GM18861 (cell line): ENCODE results near the gene CDH4.

Experiments used
- ATAC-seq: cut with Tn5 transposase; IDR thresholded peaks from one replicate; pipeline ENCODE4 v1.9.1; 2021; ENCODE audit not compliant: unreplicated experiment

CDH4 gene

DNA sequence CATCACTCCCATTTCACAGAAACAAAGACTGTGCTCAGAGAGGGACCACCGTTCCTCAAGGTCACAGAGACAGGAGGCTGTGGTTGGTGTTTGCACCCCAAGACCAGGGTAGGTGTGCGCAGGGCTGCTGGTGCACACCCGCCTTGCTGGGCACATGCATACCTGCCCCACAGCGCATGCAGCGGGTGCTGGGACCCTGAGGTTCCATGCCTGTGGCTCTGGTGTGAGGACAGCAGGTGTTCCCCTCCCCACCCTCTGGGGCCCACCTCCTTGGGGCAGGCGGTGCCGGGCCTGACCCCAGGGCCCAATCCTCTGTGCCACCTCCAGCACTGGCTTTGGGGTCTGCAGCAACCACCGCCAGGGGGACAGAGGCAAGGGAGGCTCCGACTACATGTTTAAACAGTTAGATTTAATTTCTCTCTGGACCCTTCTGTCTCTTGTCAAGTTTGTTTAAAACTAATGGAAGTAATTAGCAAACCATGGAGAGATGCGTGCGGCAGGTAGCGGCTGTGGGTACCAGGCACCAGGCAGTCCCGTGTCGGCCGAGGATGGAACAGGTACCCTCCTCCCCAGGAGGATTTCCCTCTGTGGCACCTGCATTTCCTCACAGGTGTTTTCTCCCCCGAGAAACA is 485.9 kb downstream of the CDH4 start:
- ATAC-seq: no peak

DNA sequence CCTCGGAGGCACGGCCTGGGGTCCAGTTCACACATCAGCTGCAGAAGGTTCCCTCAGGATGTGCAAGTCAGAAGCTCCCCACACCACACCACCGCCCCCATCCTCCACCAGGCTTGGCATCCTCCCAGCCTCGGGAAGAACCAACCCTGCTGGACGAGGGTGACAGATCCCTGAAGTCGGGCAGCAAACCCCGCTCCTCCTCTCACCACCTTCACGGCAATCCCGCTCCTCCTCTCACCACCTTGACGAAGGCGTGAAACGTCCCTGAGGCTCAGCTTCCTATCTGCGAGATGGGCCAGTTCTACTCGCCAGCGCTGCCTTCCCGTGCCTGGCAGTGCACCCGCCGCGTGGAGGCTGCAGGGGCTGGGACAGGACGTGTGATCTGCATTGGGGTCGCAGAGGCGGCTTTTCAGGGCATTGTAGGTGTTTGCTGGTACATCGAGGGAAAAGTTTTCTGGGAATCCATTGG is 486.6 kb downstream of the CDH4 start:
- no peak for ATAC-seq

DNA sequence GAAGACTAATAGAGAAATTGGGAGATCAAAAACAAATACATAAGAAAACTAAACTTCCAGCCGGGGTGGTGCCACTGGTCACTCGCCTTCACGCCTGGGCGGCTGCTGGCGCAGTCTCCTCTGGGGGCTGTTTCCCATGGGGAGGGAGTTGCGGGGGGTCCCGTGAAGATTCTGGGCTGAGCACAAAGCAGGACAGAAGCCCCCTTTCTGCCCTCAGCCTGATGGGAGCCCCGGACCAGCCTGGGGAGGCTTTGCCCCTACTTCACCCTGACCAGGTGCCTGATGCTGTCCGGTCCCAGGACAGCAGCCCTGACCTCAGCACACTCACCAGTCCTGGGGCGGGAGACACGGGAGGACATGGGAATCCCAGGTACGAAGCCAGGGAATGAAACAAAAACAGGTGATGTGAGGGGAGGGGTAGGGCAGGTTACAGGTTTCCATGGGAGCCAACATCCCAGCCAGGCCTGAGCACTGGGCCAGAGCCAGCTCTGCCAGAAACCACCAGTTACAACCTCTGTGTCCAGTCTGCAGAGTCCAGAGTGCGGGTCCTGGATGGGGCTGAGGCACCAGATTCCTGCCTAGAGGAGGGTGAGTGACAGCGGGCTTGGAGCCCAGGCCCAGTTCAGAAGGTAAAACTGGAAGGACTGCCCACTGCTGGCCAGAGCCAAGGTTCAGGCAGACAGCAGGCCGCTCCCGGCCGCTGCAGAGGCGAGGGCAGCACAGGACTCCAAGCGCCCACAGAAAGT is 487.2 kb downstream of the CDH4 start:
- no peak for ATAC-seq

DNA sequence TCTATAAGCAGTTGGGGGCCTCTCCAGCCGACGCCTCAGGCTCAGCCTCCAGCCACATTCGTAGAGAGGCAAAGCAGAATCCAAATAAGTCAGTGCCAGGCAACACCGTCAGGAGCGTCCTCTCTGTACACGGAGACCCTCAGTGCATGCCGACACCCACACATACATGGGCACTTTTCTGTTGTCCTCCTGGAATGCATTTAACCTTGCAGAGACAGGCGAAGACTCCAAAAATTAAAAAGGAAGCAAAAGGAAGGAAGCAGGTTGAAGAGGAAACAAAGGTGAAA is 487.7 kb downstream of the CDH4 start:
- no peak for ATAC-seq

DNA sequence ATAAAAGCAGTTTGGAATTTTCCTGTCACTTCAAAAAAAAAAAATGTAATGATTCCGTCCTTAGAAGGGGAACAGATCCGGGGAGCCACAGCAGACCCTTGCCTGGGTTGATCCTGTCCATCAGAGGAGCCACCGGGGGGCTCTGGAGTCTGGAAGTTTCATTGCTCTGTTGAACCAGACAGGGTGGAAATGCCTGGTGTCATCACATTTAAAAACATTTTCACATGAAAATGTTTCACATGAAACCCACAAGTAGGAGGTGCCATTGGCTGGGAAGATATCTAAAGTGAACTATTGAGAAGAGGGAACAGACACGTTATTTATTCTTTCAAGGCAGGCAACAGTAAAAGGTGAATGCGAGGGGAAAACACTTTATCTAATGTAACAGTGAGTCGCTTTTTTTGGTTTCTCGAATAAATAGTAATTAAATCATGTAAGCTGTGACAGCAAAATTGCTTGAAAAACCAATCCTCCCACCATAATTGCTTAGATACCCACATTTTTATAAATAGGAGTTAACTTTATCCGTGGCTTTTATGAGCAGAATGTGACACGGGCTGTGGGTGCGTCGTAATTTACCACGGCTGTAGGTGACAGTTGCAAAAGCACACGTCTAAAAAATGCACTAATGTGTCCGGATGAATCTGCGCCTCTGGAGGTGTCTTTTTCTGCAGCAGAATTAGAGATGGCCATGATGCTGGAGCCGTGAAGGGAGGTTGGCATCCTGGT is 490.2 kb downstream of the CDH4 start:
- no peak for ATAC-seq

DNA sequence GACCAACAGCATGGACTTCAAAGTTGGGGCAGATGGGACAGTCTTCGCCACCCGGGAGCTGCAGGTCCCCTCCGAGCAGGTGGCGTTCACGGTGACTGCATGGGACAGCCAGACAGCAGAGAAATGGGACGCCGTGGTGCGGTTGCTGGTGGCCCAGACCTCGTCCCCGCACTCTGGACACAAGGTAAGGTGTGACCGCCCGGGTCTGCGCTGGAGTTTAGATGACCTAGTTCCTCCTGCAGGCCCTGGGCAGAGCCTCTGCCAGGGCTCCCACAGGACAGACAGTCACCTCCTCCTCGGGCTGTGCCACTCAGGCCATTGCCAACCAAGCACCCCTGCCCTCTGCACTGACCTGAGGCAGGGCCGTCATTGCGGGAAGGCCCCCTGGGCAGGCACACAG is 491.5 kb downstream of the CDH4 start:
- ATAC-seq: no peak

DNA sequence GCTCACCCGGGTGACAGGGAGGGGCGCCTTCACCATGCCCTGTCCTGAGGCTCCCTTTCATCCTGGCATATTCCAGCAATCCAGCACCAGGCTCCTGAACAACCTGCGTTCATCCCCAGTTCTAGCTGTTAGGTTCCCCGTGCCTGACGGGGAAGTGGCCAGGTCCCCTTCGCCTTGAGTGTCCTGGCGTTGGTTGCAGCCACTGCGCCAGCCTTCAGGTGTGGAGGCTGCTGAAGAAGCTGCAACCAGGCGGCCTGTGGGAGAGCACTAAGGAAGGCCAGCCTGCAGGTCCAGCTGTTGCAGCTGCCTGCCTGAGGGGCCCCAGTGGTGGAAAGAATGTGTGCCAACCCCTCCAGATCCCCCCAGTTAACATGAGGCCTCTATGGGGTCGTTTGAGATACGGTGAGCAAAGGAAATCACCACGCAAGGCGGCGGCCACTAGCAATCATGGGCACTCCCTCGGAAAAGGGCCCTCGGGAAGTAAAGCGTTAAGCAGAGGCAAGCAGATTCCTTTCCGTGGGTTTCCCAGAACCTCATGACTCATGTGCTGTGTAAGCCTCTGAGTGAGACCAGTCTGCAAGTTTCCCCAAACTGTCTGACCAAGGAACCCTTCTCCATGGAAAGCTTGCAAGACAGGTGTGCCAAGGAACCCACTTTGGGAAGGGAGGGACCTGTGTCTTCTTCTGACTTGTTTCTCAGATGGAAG is 492.8 kb downstream of the CDH4 start:
- no peak for ATAC-seq

DNA sequence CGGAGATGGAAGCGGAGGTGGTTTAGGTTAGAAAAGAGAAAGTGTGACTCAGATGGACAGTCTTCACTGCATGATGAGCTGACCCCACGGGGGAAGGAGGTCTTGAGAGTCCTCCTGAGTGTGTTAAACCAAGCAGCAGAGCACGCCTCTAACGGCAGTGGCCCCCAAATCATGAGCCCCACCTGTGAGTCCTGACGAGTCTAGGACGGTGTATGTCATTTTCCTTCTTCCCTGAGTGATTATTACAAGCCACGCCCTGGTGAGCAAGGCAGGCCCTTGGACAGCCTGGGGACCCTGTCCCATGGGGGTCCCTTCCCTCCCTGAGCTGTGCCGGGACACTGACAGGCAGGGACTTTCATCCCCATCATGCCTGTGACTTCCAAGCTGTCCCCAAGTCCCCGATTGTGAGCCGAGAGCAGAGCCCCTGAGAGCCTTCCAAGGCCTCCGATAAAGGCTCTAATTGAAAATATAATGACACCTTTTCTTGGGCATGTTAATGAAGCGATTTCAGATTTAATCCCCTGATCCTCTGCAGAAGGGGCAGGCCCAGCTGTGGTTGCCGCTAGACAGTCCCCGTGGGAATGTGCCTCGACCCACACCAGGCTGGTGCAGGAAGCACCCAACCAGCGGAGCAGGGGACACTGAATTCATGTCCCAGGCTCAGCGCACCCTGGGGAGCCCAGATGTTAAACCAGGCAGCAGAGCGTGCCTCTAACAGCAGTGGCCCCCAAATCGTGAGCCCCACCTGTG is 493.5 kb downstream of the CDH4 start:
- ATAC-seq: no peak

DNA sequence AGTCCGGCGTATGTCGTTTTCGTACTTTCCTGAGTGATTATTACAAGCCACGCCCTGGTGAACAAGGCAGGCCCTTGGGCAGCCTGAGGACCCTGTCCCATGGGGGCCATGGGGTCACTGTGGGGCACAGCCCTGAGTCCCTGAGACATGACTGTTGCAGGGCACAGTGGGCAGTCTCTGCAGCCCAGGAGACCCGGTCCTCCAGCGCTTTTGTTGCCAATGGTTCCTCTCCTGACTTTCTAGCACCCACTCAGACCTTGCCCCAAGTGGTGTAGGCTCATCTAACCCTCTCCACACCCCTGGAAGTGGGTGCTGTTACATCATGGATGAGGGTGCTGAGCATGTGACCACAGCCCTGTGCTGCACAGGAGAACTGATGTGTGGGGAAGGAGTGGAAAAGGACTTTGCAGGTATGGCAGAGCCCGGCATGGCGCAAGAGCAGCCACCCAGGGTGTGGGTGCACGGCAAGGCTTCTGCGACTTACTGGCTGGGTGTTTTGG is 494.1 kb downstream of the CDH4 start:
- no peak for ATAC-seq

DNA sequence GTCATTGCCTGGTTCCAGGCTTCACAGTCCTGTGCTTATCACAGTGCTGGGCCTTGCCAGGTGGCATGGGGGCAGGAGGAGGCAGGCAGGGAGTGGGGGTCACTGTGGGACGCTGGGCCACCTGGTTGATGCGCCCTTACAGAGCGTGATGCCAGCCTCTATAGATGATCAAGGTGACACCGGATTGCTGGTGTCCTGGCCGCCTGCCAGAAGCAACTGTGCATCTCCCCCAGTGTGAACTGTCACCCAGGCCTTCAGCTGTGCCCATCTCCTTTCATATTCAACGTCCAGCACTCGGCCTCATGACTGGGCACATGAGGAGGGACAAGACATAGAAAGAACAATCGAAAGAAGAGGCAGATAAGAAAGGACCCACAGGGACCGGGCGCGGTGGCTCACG is 494.7 kb downstream of the CDH4 start:
- no peak for ATAC-seq

DNA sequence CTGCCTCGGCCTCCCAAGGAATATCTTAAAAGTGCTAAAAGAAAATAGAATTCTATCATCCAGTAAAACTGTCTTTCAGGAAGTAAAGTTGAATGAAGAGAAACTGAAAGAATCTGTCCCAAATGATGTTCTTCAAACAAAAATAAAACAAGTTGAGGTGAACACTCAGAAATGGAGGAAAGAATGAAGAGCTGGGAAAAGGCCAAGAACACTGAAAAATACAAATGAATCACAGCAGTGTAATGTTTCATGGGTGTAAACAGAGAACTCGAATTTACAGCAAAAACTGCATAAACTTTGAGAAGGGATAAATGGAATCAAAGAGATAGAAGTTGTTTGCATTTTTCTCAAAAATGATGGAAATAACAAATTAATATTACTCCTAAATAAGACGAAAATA is 496.3 kb downstream of the CDH4 start:
- no peak for ATAC-seq

DNA sequence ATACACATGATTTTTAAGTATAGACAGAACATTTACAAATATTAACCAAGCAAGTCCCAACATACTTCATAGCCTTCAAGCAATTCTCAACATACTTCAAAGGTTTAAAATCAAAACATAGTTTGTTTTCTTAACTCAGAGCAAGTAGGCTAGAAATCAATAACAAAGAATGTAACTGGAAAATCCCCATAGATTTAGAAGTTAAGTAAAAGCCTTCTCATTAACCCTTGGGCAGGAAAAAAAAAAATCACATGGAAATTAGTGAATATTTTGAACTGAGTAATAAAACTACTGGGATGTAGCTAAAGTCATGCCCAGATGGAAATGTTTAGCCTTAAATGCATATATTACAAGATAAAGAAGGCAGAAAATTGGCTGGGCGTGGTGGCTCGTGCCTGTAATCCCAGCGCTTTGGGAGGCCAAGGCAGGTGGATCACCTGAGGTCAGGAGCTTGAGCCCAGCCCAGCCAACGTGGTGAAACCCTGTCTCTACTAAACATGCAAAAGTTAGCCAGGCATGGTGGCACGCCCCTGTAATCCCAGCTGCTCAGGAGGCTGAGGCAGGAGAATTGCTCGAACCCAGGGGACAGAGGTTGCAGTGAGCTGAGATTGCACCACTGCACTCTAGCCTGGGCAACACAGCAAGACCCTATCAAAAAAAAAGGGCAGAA is 497.5 kb downstream of the CDH4 start:
- ATAC-seq: no peak

DNA sequence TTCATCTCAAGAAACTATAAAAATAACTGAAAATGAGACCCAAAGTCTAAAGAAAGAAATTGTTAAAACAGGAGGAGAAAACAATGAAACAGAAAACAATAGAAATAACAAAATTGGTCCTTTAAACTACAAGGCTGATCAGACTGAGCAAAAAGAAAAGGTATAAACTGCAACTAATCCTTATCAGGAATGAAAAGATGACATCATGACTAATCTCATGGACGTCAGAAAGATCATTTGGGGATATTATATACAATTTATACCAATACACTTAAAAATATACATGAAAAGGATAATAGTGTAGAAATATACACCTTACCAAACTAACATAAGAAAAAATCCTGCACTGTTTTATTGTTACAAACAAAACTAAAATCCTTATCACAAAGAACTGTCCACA is 498.0 kb downstream of the CDH4 start:
- ATAC-seq: no peak

DNA sequence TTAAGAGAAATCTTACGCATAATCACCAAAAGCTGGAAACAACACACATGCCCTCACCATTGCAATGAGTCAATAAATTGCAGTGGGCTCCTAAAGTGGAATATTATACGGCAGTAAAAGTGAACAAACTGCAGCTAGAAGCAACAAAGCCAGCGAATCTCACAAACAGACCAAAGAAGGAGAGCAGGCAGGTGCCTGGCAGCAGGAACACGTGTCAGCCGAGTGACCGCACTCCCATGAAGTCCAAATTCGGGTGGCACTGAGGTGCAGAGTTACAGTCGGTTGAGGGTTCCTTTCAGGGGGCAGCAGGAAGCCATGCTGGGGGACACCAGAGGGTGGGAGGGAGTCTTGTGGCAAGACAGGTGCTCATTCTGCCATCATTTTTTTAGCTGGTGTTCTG is 500.5 kb downstream of the CDH4 start:
- no peak for ATAC-seq

DNA sequence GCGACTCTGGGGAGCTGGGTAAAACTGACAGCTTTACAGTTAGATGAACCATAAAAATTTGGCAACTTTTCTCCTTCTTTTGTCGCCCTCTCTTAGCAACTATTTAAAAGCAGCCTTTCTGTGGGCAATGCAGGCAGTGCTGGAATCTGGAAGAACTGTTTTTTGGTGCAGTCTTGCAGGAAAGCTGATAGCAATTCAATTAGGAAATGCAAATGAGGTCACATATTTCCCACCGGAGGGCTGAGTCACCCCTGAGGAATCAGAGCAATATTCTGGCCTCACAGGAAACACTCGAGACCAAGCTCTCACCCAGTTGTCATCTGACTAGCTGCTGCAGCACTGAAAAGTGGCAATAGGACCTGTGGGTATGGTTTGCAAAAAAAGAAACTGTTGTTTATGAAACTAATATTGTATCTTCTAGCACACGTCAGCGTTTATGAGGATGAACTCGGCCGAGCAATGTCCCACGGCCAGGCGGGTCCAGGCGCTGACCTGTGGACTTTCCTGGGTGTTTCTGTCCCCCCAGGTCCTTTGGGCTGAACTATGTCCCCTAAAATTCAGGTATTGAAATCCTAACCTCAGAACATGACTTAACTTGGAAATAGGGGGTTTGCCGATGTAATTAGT is 501.4 kb downstream of the CDH4 start:
- no peak for ATAC-seq

DNA sequence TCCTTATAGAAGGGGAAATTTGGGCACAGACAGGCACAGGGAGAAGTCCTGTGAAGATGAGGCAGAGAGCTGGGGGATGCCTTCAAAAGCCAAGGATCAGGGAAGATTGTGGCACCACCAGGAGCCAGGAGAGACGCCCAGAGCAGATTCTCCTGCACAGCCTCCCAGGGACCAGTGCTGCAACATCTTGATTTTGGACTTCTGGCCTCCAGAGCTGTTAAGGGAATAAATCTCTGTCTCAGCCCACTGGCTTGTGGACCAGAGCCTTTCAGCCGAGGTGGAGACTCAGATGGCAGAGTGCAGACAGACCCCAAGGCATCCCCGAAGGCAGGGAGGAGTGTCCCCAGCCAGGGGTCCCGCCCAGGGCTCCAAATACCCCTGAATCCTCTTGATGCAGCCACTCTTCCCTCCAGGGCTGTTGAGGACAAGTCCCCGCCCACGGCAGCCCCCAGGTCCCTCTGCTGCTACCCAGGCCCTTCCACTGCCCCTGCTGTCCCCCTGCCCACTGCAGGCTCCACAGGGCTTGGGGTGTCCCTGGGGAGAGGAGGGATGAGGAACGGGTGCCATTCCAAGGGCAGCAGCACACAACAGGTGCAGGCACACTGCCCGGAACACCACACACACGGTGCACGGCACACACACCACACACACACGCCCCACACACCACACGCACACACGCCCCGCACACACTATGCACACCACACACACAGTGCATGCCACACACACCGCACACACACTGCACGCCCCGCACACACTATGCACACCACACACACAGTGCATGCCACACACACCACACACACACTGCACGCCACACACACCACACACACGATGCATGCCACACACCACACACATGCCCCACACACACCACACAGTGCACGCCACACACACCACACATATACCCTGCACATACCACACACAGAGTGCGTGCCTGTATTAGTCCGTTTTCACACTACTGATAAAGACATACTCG is 502.2 kb downstream of the CDH4 start:
- ATAC-seq: no peak

DNA sequence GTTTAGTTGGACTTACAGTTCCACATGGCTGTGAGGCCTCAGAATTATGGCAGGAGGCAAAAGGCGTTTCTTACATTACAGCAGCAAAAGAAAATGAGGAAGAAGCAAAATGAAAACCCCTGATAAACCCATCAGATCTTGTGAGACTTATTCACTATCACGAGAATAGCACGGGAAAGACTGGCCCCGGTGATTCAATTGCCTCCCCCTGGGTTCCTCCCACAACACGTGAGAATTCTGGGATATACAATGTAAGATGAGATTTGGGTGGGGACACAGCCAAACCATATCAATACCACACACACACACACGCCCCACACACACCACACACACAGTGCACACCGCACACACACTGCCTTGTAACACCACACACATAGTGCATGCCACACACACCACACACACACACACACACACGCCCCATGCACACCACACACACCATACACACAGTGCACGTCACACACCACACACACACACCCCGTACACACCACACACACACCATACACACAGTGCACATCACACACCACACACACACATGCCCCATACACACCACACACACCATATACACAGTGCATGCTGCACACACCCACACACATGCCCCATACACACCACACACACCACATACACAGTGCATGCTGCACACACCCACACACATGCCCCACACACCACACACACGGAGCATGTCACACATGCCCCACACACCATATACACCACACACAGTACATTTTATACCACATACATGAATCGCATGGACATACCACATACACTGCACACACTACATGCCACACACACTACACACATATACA is 503.1 kb downstream of the CDH4 start:
- ATAC-seq: no peak
